Activated T-helper 2 cell treated with anti-CD3 and anti-CD28 coated beads, Interferon-gamma antibody, Interleukin-2, Interleukin-4, amounts not matched to agents 10 μg/mL and 5 μg/mL and 100 μg/mL, durations not matched to agents 14 hours and 24 hours and 36 hours (primary cell): ENCODE results near the gene SHD. TPM values are rescaled to one million over a fixed set of nuclear protein-coding genes. Genes with fewer than 3 reads are reported as not detected.
"Not testable (repeated sequence)": the region's sequence is repeated elsewhere in the genome, so short reads cannot be mapped to it uniquely, and the experiment has no call there.

ENCODE experiments used
- DNase-seq: peaks from one replicate; pipeline ENCODE4 v3.0.0; 2021; ENCODE audit warnings: low spot score
- H3K27ac Mint-ChIP-seq: one replicate; pipeline ENCODE4 v1.8.0; 2021; ENCODE audit warnings: mixed read lengths
- H3K27me3 Mint-ChIP-seq: one replicate; pipeline ENCODE4 v1.8.0; 2021; ENCODE audit warnings: low read depth, mixed read lengths
- H3K36me3 Mint-ChIP-seq: one replicate; pipeline ENCODE4 v1.8.0; 2021; ENCODE audit warnings: low read depth, mixed read lengths
- H3K4me1 Mint-ChIP-seq: one replicate; pipeline ENCODE4 v1.8.0; 2021; ENCODE audit warnings: low read depth, mixed read lengths
- H3K4me3 Mint-ChIP-seq: one replicate; pipeline ENCODE4 v1.8.0; 2021; ENCODE audit warnings: low read depth, mild to moderate bottlenecking, moderate library complexity, mixed read lengths
- H3K9me3 Mint-ChIP-seq: one replicate; pipeline ENCODE4 v1.8.0; 2021; ENCODE audit warnings: mixed read lengths
- intact Hi-C: fragments of 100-400 bp; cut with micrococcal nuclease; formaldehyde crosslinking; loops from one replicate; pipeline ENCODE4 v1.15.1; 2023
- total RNA-seq: library from RNA; stranded (reverse); gene quantifications from 2 replicates; pipeline ENCODE4 v1.2.3, GENCODE V29; 2022

Gene SHD
- total RNA-seq, 1 donor from 2014 or later, result 0.46 TPM

DNA sequence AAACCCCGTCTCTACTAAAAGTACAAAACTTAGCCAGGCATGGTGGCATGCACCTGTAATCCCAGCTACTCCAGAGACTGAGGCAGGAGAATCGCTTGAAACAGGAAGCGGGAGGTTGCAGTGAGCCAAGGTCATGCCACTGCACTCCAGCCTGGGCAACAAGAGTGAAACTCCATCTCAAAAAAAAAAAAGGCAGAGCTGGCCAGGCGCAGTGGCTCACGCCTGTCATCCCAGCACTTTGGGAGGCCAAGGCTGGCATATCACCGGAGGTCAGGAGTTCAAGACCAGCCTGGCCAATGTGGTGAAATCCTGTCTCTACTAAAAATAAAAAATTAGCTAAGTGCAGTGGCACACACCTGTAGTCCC lies 4.8 kb upstream of the SHD start:
- H3K36me3 Mint-ChIP-seq, H3K9me3 Mint-ChIP-seq, H3K4me1 Mint-ChIP-seq, DNase-seq, H3K27ac Mint-ChIP-seq, H3K4me3 Mint-ChIP-seq, intact Hi-C loops: not testable (repeated sequence)
- peaks cover 11% of the 10 kb centered on the region for H3K27me3 Mint-ChIP-seq

DNA sequence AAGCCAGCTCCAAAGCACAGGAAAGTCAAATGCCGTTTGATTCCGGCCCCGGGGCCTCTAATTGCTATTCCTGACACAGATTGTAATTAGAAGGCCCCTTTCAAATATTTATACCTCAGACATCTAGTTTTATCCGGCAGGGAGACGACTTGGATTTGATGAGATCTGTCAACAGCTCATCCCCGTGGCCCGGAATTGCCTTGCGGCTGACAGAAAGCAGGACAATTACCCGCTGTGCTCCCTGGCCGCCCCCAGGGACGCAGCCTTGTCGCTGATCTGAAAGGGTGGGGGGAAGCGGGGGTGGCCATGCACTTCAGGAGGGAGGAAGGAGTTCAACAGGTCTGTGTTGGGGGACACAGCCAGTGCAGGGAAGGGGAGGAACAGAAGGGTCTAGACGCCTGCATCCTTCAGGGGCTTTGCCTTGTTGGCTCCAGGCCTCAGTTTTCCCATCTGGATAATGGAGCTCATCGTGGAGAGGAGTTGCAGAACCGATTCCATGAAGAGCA lies 1.8 kb upstream of the SHD start:
- Mint-ChIP-seq H3K4me3 (no peak overlapping the region), H3K27me3 (peaks cover 18% of the 10 kb centered on the region), H3K9me3 (no peaks in the 10 kb centered on the region), H3K27ac (no peak overlapping the region), H3K36me3 (no peaks in the 10 kb centered on the region), H3K4me1 (no peaks in the 10 kb centered on the region)
- no peak for DNase-seq
- intact Hi-C loops, result no loop called here

DNA sequence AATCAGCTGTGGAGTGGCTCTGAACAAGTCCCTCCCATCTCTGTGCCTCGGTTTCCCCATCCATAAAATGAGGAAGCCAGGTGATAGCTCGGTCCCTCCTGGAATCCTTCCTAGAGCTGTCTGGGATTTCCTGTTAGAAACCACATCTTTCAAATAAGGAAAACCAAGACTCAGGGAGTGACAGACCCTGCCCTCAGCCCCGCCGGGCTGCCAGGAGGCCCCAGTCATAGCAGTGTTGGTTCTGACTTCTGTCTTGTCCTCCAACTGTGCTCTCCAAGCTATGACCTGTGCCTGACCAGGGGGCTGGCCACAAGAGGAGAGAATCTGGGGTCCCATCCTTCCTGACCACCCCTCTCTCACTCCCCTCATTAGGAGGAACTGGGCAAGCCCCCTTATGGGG lies 1.1 kb upstream of the SHD start:
- Mint-ChIP-seq H3K9me3 (no peaks in the 10 kb centered on the region), H3K4me1 (no peaks in the 10 kb centered on the region), H3K36me3 (no peaks in the 10 kb centered on the region), H3K27ac (no peak overlapping the region), H3K27me3 (peaks cover 18% of the 10 kb centered on the region), H3K4me3 (no peak overlapping the region)
- no peak for DNase-seq
- intact Hi-C loops, result no loop called here

DNA sequence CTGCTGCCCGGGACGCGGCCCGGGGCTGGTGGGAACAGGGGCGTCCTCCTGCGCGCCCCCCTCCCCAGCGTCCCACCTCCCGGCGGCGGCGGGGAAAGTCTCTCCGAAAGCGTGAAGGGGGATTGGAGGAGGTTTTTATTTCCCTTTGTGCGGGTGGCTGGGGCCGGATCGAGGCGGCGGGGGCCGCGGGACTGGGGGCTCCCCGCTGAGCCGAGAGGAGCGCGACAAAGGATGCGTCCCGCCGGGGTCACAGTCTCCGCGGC lies 132 bp downstream of the SHD start:
- no peak for DNase-seq
- no peaks in the 10 kb centered on the region for H3K36me3 Mint-ChIP-seq
- peaks cover 18% of the 10 kb centered on the region for H3K27me3 Mint-ChIP-seq
- intact Hi-C loops, result no loop called here
- no peak overlapping the region for H3K27ac Mint-ChIP-seq
- H3K4me1 Mint-ChIP-seq, result no peaks in the 10 kb centered on the region
- no peak overlapping the region for H3K4me3 Mint-ChIP-seq
- H3K9me3 Mint-ChIP-seq, result no peaks in the 10 kb centered on the region

DNA sequence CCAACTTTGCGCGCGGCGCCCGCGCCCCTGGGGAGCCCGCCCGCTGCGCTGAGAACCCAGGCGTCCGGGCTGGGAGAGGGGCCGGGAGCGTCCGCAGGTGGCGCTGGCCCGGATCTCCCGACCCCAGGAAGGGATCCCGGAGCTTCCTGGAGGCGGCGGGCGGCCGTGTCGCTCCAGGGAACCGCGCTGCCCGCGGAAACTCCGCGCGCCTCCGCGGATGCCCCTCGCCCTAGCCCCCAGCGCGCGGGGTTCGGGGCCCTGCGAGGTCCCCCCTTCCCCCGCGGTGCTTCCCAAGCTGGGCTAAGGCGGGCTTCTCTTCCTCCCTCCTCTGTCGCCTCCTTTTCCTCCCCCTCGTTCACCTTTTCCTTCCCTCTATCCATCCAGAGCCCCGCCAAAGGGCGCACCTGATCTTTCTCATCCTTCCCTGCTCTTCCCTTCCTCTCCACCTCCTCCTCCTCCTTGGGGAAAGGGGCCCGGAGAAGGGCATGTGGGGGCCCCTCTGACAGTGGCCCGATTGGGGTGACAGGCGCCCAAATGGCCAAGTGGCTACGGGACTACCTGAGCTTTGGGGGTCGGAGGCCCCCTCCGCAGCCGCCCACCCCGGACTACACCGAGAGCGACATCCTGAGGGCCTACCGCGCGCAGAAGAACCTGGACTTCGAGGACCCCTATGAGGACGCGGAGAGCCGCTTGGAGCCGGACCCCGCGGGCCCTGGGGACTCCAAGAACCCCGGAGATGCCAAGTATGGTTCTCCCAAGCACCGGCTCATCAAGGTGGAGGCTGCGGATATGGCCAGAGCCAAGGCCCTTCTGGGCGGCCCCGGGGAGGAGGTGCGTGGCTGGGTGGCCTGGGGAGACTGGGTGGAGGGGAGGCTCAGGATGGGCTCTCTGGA lies 710 bp downstream of the SHD start:
- intact Hi-C loops, result no loop called here
- Mint-ChIP-seq H3K4me1 (no peaks in the 10 kb centered on the region), H3K27me3 (peaks cover 18% of the 10 kb centered on the region)

DNA sequence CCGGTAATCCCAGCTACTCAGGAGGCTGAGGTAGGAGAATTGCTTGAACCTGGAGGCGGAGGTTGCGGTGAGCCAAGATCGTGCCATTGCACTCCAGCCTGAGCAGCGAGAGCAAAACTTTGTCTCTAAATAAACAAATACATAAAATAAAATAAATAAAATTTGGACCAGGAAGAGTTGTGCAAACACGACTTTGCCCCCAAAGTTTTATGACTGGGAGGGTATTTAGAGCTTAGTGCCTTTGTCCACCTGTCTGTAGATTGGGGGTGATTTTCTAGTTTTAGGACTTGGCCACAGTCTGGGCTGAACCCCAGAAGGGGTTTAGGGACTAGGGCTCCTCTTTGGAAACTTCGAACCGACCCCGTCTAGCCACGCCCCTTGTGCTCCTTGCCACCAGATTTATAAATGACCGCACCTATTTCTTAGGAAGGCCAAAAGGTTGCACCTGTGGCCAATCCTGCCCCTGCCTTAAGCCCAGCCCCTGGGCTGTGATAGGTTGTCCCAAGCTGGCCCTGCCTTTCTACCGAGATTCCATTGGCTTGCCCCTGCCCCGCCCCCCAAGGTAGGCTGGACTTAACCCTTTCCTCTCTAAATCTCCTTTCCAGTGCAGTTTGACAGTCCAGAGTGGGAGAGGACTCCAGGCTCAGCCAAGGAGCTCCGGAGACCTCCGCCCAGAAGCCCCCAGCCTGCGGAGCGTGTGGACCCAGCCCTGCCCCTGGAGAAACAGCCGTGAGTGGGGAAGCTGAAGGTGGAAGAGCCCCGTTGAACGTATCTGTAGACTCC lies 5.3 kb downstream of the SHD start:
- H3K36me3 Mint-ChIP-seq, result no peaks in the 10 kb centered on the region
- H3K4me1 Mint-ChIP-seq, result no peaks in the 10 kb centered on the region
- intact Hi-C loops, result no loop called here
- no peak for DNase-seq
- H3K9me3 Mint-ChIP-seq, result no peaks in the 10 kb centered on the region
- peaks cover 8% of the 10 kb centered on the region for H3K27me3 Mint-ChIP-seq
- H3K4me3 Mint-ChIP-seq, result no peak overlapping the region
- H3K27ac Mint-ChIP-seq, result no peak overlapping the region

More for the DNA sequence above, 710 bp downstream of the SHD start:
- DNase-seq, result no peak
- Mint-ChIP-seq H3K4me3 (no peak overlapping the region), H3K9me3 (no peaks in the 10 kb centered on the region), H3K36me3 (no peaks in the 10 kb centered on the region), H3K27ac (no peak overlapping the region)

DNA sequence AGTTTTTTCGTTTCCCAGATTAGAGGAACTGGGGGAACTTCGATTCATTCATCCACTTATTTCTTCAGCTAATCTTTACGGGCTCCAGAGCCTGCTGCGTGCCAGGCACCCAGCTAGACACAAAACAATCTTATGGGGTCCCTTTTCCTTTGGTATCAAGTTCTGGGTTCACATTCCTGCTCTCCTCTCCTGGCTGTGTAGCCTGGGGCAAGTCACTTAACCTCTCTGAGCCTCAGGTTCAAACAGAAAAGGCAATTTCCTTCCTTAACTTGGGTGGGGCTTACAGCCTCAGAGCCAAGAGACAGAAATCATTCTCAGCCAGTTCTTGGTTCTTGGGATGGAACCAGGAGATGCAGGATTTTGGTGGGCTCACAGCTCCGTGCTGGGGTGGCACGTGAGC lies 5.9 kb downstream of the SHD start:
- H3K27me3 Mint-ChIP-seq, result peaks cover 4% of the 10 kb centered on the region
- no peaks in the 10 kb centered on the region for H3K4me1 Mint-ChIP-seq
- intact Hi-C loops, result no loop called here
- no peak overlapping the region for H3K4me3 Mint-ChIP-seq
- H3K27ac Mint-ChIP-seq, result no peak overlapping the region
- H3K9me3 Mint-ChIP-seq, result no peaks in the 10 kb centered on the region
- no peaks in the 10 kb centered on the region for H3K36me3 Mint-ChIP-seq
- DNase-seq, result no peak

DNA sequence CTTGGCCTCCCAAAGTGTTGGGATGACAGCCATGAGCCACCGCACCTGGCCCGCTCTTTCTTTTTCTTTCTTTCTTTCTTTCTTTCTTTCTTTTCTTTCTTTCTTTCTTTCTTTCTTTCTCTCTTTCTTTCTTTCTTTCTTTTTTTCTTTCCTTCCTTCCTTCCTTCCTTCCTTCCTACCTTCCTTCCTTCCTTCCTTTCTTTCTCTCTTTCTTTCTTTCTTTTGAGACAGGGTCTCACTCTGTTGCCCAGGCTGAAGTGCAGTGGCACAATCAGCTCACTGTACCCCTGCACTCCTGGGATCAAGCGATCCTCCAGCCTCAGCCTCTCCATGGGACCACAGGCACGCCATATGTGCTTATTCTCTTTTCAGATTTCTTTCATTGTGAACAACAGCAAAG lies 7.1 kb downstream of the SHD start:
- H3K9me3 Mint-ChIP-seq, H3K4me1 Mint-ChIP-seq, H3K36me3 Mint-ChIP-seq, DNase-seq, H3K27ac Mint-ChIP-seq, H3K27me3 Mint-ChIP-seq, H3K4me3 Mint-ChIP-seq, intact Hi-C loops: not testable (repeated sequence)

DNA sequence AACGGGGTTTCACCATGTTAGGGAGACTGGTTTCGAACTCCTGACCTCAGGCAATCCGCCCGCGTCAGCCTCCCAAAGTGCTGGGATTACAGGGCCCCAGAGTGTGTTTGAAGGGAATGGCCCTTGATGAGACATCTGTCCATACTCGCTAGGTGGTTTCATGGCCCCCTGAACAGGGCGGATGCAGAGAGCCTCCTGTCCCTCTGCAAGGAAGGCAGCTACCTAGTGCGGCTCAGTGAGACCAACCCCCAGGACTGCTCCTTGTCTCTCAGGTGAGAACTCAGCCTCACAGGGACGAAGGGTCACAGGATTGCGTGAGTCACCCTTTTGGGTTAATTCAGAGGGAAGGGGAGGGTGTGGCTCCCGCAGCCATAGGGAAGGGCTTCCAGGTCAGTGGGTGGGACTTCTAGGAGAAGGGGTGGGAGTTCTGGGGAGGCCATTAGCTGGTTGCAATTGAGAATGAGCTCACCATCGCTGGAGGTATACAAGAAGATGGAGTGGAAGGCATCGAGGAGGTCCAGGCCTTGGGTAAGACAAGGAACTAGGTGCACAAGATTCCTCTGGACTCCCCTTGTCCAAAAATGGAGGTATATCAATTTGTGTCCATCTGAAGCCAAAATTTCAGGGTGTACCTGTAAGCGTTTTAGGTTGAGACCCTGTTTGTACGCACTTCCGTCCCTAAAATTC lies 9.2 kb downstream of the SHD start:
- Mint-ChIP-seq H3K27me3 (no peaks in the 10 kb centered on the region), H3K4me1 (no peaks in the 10 kb centered on the region), H3K27ac (no peak overlapping the region), H3K9me3 (no peaks in the 10 kb centered on the region), H3K36me3 (no peaks in the 10 kb centered on the region), H3K4me3 (no peak overlapping the region)
- intact Hi-C loops, result no loop called here
- no peak for DNase-seq

DNA sequence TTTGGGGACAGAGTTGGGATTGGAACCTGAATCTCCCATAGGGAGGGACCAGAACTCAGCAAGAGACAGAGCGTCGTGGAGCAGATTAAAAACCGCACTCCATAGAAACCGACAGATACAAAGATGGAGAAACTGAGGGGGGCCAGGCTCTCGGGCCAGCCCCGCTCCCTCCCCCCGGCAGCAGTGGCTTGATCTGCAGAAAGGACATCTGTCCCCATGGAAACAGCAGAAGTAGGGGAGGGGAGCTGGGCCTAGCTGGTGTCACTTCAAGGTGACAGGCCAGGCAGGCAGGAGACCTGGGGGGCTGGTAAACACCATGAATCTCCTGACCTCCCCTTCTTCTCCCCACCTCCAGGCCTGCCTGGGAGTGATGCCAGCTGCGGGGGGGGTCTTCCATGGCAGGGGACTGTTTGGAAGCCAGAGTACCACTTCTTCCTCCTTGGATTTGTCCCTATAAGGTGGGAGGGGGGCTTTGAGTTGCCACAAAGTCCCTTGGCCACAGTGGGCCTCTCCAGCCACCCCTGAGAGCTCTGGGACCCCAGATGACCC lies 12.2 kb downstream of the SHD start:
- H3K4me3 Mint-ChIP-seq, result no peak overlapping the region
- no peaks in the 10 kb centered on the region for H3K27me3 Mint-ChIP-seq
- no peaks in the 10 kb centered on the region for H3K36me3 Mint-ChIP-seq
- H3K9me3 Mint-ChIP-seq, result no peaks in the 10 kb centered on the region
- H3K27ac Mint-ChIP-seq, result no peak overlapping the region
- no peaks in the 10 kb centered on the region for H3K4me1 Mint-ChIP-seq
- DNase-seq, result no peak
- intact Hi-C loops, result no loop called here

DNA sequence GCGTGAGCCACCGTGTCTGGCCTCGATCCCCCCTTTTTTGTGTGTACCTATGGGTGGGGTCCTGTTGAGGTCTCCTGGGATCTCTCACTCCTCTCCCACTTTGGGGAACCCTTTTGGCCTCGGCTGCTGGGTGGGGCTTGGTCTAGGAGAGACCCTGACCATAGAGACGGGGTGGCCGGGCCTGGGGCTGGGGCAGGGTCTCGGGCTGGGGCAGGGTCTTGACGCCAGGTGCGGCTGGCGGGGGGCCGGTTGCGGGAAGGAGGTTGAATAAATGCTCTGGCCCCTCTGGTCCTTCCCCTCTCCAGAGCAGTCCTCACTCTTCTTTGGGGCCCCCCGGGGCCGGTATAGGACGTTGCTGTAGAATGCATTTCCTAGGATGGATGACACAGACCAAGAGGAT lies 13.4 kb downstream of the SHD start:
- Mint-ChIP-seq H3K4me1 (no peaks in the 10 kb centered on the region), H3K36me3 (no peaks in the 10 kb centered on the region), H3K4me3 (no peak overlapping the region), H3K27me3 (no peaks in the 10 kb centered on the region), H3K27ac (no peak overlapping the region), H3K9me3 (no peaks in the 10 kb centered on the region)
- intact Hi-C loops, result no loop called here
- DNase-seq, result no peak

DNA sequence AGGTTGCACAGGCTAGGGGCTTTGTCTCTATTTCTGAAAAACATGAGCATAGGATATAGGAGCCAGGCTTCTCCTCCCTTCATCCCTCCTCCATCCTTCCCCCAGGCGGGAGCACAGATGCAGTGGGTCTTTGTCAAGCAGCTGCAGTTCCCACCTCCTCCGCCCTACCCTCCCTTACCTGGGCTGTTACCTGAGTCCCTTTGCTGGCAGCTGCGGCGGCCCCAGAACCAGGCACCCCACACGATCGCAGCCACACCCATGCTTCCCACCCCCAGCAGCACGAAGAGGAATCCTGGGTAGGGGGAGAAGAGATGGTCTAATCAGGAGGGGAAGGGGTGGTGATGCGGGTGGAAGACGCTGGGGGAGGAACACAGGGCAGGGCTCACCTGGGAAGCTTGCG lies 15.3 kb downstream of the SHD start:
- Mint-ChIP-seq H3K27ac (no peak overlapping the region), H3K27me3 (no peaks in the 10 kb centered on the region), H3K36me3 (no peaks in the 10 kb centered on the region), H3K4me3 (no peak overlapping the region), H3K9me3 (no peaks in the 10 kb centered on the region), H3K4me1 (peaks cover 4% of the 10 kb centered on the region)
- intact Hi-C loops, result no loop called here
- no peak for DNase-seq
